MCF 10A (cell line): ENCODE data around the gene C22orf23. TPM values are rescaled to one million over a fixed set of nuclear protein-coding genes. Genes with fewer than 3 reads are reported as not detected.

ENCODE experiments used
- BruUV-seq: library from RNA; stranded (reverse); fragments of 400-500 nt; replicated peaks from 2 replicates; lab custom pipeline; 2021; lab: Mats Ljungman, UMichigan
- CTCF ChIA-PET: fragments of 300-600 bp; sonication (Branson Sonifier 250); formaldehyde crosslinking; extraction: SDS; loops from one replicate; lab custom pipeline; 2021; ENCODE audit warnings: antibody characterized with exemption, inconsistent platforms; lab: Yijun Ruan, JAX
- POLR2A ChIA-PET: fragments of 300-600, 350-650 bp; sonication (Branson Sonifier 250); formaldehyde crosslinking; extraction: SDS; loops from one replicate; lab custom pipeline; 2020; ENCODE audit warnings: antibody characterized with exemption, inconsistent platforms; lab: Yijun Ruan, JAX
- DNase-seq: peaks from one replicate; pipeline ENCODE4 v3.0.0-alpha.2; 2018; ENCODE audit not compliant: unreplicated experiment
- H3K27ac Mint-ChIP-seq: one replicate; pipeline ENCODE4 v1.8.0; 2022; ENCODE audit warnings: mild to moderate bottlenecking, low read depth, mixed read lengths; ENCODE audit not compliant: unreplicated experiment
- H3K27me3 Mint-ChIP-seq: one replicate; pipeline ENCODE4 v1.8.0; 2022; ENCODE audit warnings: mixed read lengths; ENCODE audit not compliant: insufficient read depth, unreplicated experiment
- H3K36me3 Mint-ChIP-seq: one replicate; pipeline ENCODE4 v1.8.0; 2022; ENCODE audit warnings: mild to moderate bottlenecking, moderate library complexity, mixed read lengths; ENCODE audit not compliant: insufficient read depth, unreplicated experiment
- H3K4me1 Mint-ChIP-seq: one replicate; pipeline ENCODE4 v1.8.0; 2022; ENCODE audit warnings: mixed read lengths; ENCODE audit not compliant: insufficient read depth, unreplicated experiment
- H3K4me3 Mint-ChIP-seq: one replicate; pipeline ENCODE4 v1.8.0; 2022; ENCODE audit warnings: mild to moderate bottlenecking, moderate library complexity, mixed read lengths; ENCODE audit not compliant: unreplicated experiment
- H3K9me3 Mint-ChIP-seq: one replicate; pipeline ENCODE4 v1.8.0; 2022; ENCODE audit warnings: mixed read lengths; ENCODE audit not compliant: unreplicated experiment
- intact Hi-C: fragments of 100-400 bp; cut with micrococcal nuclease; formaldehyde crosslinking; loops from 2 replicates; pipeline ENCODE4 v1.14.1; 2022
- total RNA-seq: library from RNA; stranded (reverse); gene quantifications from 2 replicates; pipeline ENCODE4 v1.2.3, GENCODE V29; 2022
- TF ChIP-seq, protein P1 (sequence below): fragments of 200-600 bp; IDR thresholded peaks from one replicate; pipeline ENCODE4 v1.8.0; 2022; ENCODE audit warnings: antibody characterized with exemption, mild to moderate bottlenecking; ENCODE audit not compliant: unreplicated experiment

The C22orf23 gene
- total RNA-seq, 1 experiment from 2014 or later = not detected

DNA sequence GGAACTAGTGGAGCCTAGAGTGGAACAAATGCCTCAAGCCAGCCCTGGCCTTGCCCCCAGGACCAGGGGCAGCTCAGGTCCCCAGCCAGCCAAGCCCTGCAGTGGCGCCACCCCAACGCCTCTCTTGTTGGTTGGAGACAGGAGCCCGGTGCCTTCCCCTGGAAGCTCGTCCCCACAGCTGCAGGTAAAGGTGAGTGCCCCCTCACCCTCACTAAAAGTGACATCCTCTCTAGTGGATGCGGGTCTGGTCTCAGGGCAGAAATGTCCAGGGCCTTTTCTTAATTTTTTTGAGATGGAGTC lies 25.8 kb downstream of the C22orf23 start:
- intact Hi-C loops = no loop called here
- Mint-ChIP-seq H3K27me3 (no peaks in the 10 kb centered on the region), H3K27ac (no peak overlapping the region), H3K4me3 (no peak overlapping the region), H3K4me1 (peaks cover 6% of the 10 kb centered on the region), H3K36me3 (peaks cover 84% of the 10 kb centered on the region), H3K9me3 (no peaks in the 10 kb centered on the region)
- POLR2A ChIA-PET = interaction anchor here (1.1 kb wide), 1 partner anchor 97 kb away, joined by 3 read pairs; no protein-coding TSS in a partner anchor
- CTCF ChIA-PET = interaction anchor here (0.6 to 1.4 kb wide), 2 partner anchors 39 to 40 kb away, joined by 4 read pairs; no protein-coding TSS in a partner anchor
- TF ChIP-seq, protein P1, sequence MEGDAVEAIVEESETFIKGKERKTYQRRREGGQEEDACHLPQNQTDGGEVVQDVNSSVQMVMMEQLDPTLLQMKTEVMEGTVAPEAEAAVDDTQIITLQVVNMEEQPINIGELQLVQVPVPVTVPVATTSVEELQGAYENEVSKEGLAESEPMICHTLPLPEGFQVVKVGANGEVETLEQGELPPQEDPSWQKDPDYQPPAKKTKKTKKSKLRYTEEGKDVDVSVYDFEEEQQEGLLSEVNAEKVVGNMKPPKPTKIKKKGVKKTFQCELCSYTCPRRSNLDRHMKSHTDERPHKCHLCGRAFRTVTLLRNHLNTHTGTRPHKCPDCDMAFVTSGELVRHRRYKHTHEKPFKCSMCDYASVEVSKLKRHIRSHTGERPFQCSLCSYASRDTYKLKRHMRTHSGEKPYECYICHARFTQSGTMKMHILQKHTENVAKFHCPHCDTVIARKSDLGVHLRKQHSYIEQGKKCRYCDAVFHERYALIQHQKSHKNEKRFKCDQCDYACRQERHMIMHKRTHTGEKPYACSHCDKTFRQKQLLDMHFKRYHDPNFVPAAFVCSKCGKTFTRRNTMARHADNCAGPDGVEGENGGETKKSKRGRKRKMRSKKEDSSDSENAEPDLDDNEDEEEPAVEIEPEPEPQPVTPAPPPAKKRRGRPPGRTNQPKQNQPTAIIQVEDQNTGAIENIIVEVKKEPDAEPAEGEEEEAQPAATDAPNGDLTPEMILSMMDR = no peak
- no peak for DNase-seq
- BruUV-seq = no TSS peak

GRCh38 chr22:37926771-37927636 lies 26.4 kb downstream of the C22orf23 start:
- H3K4me1 Mint-ChIP-seq = peaks cover 6% of the 10 kb centered on the region
- H3K27ac Mint-ChIP-seq = no peak overlapping the region
- DNase-seq = no peak
- POLR2A ChIA-PET = interaction anchor here (0.6 to 1.1 kb wide), 4 partner anchors 18 to 97 kb away, joined by 3 read pairs; no protein-coding TSS in a partner anchor
- H3K27me3 Mint-ChIP-seq = no peaks in the 10 kb centered on the region
- no TSS peak for BruUV-seq
- TF ChIP-seq, protein P1 = no peak
- CTCF ChIA-PET = interaction anchor here (0.6 to 1.4 kb wide), 3 partner anchors 11 to 40 kb away, joined by 3 to 4 read pairs (median 4); no protein-coding TSS in a partner anchor
- intact Hi-C loops = no loop called here
- H3K4me3 Mint-ChIP-seq = no peak overlapping the region
- H3K36me3 Mint-ChIP-seq = peaks cover 80% of the 10 kb centered on the region
- no peaks in the 10 kb centered on the region for H3K9me3 Mint-ChIP-seq

DNA sequence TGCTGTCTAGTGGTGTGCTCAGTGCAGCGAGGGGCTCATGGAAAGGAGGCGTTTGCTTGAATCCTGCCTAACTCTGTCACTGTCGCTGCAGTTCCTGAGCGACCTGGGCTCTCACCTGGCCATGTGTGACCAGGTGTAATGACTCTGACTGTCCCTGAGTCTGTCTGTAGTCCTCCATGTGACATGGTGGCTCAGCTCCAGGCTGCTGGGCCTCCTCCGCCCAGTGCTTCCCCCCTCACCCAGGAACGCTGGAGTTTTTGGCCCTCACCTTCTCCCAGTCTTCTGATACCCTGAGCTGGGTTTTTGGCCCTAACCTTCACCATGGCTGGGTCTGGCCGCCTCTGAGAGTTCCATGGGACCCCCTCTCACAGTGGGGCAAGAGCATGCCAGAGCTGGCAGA lies 27.0 kb downstream of the C22orf23 start:
- intact Hi-C loops = no loop called here
- BruUV-seq = no TSS peak
- Mint-ChIP-seq H3K4me3 (no peak overlapping the region), H3K4me1 (peaks cover 6% of the 10 kb centered on the region), H3K27ac (no peak overlapping the region), H3K36me3 (peaks cover 79% of the 10 kb centered on the region), H3K27me3 (no peaks in the 10 kb centered on the region), H3K9me3 (no peaks in the 10 kb centered on the region)
- ChIA-PET CTCF (interaction anchor here (0.7 to 1.6 kb wide), 2 partner anchors 12 to 39 kb away, joined by 3 read pairs; no protein-coding TSS in a partner anchor), POLR2A (interaction anchor here (0.6 to 1.0 kb wide), 3 partner anchors 17 to 28 kb away, joined by 3 read pairs; no protein-coding TSS in a partner anchor)
- no peak for DNase-seq
- TF ChIP-seq, protein P1 = no peak

- BruUV-seq = no TSS peak
- DNase-seq = no peak
- TF ChIP-seq, protein P1 = no peak
- no peak overlapping the region for H3K4me3 Mint-ChIP-seq
- CTCF ChIA-PET = interaction anchor here (0.5 to 1.6 kb wide), 2 partner anchors 25 to 39 kb away, joined by 3 read pairs; no protein-coding TSS in a partner anchor
- H3K9me3 Mint-ChIP-seq = no peaks in the 10 kb centered on the region
- POLR2A ChIA-PET = interaction anchor here (0.5 to 1.0 kb wide), 3 partner anchors 18 to 76 kb away, joined by 3 to 4 read pairs (median 3); partner anchors contain the start of gene EIF3L
- peaks cover 79% of the 10 kb centered on the region for H3K36me3 Mint-ChIP-seq
- no peak overlapping the region for H3K27ac Mint-ChIP-seq
- intact Hi-C loops = no loop called here
- H3K27me3 Mint-ChIP-seq = no peaks in the 10 kb centered on the region
- H3K4me1 Mint-ChIP-seq = peaks cover 6% of the 10 kb centered on the region
These were observed 27.6 kb downstream of the C22orf23 start for GRCh38 chr22:37925767-37926166.
